H1 (cell line): ENCODE results near the gene ACSM3. TPM values are rescaled to one million over a fixed set of nuclear protein-coding genes. Genes with fewer than 3 reads are reported as not detected.

Experiments used
- CTCF ChIA-PET: fragments of 300-600 bp; sonication (Branson Sonifier 250); formaldehyde crosslinking; loops from one replicate; lab custom pipeline; 2021; ENCODE audit not compliant: partially characterized antibody; lab: Charles Lee
- POLR2A ChIA-PET: fragments of 300-600 bp; sonication (Branson Sonifier 250); formaldehyde crosslinking; loops from one replicate; lab custom pipeline; 2021; ENCODE audit warnings: inconsistent platforms; ENCODE audit not compliant: partially characterized antibody; lab: Charles Lee
- DNase-seq, 2 experiments: peaks; one replicate each; pipeline versions ENCODE4 v3.0.0 to v3.0.0-alpha.2; 2010 to 2022; ENCODE audit warnings: low spot score in 2 of 2, low read depth in 1 of 2, mixed read lengths in 1 of 2
- FAIRE-seq: peaks from 2 replicates; lab custom pipeline; 2011; peaks lifted over from hg19 to GRCh38; lab: Jason Lieb, UNC
- H2AFZ ChIP-seq: 2 replicates; pipeline ENCODE4 v1.8.1; 2012; ENCODE audit warnings: low read length, inconsistent platforms
- H2AK5ac ChIP-seq: 2 replicates; pipeline ENCODE4 v1.6.1; 2013; ENCODE audit warnings: low read depth, low read length
- H2BK120ac ChIP-seq: replicated peaks from 2 replicates; pipeline ENCODE3; 2013; ENCODE audit warnings: low read depth, low read length, inconsistent platforms
- H2BK12ac ChIP-seq: 2 replicates; pipeline ENCODE4 v1.6.1; 2013; ENCODE audit warnings: low read depth, low read length
- H2BK15ac ChIP-seq: 2 replicates; pipeline ENCODE4 v1.6.1; 2013; ENCODE audit warnings: low read length
- H2BK20ac ChIP-seq: 2 replicates; pipeline ENCODE4 v1.6.1; 2013; ENCODE audit warnings: low read length
- H2BK5ac ChIP-seq: 2 replicates; pipeline ENCODE4 v1.6.1; 2013; ENCODE audit warnings: low read depth, low read length
- H3K14ac ChIP-seq: 2 replicates; pipeline ENCODE4 v1.6.1; 2013; ENCODE audit warnings: inconsistent platforms; ENCODE audit not compliant: insufficient read length
- H3K18ac ChIP-seq: 2 replicates; pipeline ENCODE4 v1.6.1; 2013; ENCODE audit warnings: low read length; ENCODE audit errors: extremely low read depth
- H3K23ac ChIP-seq: 2 replicates; pipeline ENCODE4 v1.6.1; 2013; ENCODE audit warnings: inconsistent platforms; ENCODE audit not compliant: insufficient read length
- H3K23me2 ChIP-seq: 2 replicates; pipeline ENCODE4 v1.6.1; 2013; ENCODE audit warnings: low read depth, low read length
- H3K27ac ChIP-seq: 2 replicates; pipeline ENCODE4 v1.6.1; 2011; ENCODE audit warnings: low read depth, low read length, inconsistent platforms
- H3K27me3 ChIP-seq, 4 experiments: replicated peaks in 1 of 4; 1 replicate in 1 of 4; 2 replicates in 3 of 4; pipeline versions ENCODE4 v1.6.1 to v1.8.1; 2011 to 2013; ENCODE audit warnings: low read length in 3 of 4, mild to moderate bottlenecking in 3 of 4, inconsistent platforms in 2 of 4, mixed read lengths in 2 of 4, moderate library complexity in 1 of 4; ENCODE audit not compliant: control insufficient read depth in 3 of 4, insufficient read depth in 3 of 4; ENCODE audit errors: extremely low read depth in 1 of 4
- H3K36me3 ChIP-seq, 4 experiments: 2 replicates each; pipeline versions ENCODE4 v1.6.1 to v1.8.1; 2011 to 2013; ENCODE audit warnings: mild to moderate bottlenecking in 4 of 4, low read length in 3 of 4, moderate library complexity in 2 of 4, control low read depth in 1 of 4, inconsistent platforms in 1 of 4; ENCODE audit not compliant: insufficient read depth in 4 of 4, control insufficient read depth in 2 of 4
- H3K4ac ChIP-seq: replicated peaks from 2 replicates; pipeline ENCODE3; 2013; ENCODE audit warnings: low read length, low read depth, mixed read lengths, inconsistent platforms; ENCODE audit not compliant: insufficient read length
- H3K4me1 ChIP-seq, 4 experiments: replicated peaks in 1 of 4; 1 replicate in 1 of 4; 2 replicates in 3 of 4; pipeline versions ENCODE4 v1.6.1 to v1.8.1; 2011 to 2013; ENCODE audit warnings: low read length in 3 of 4, inconsistent platforms in 2 of 4, mixed read lengths in 1 of 4; ENCODE audit not compliant: insufficient read depth in 4 of 4, control insufficient read depth in 3 of 4
- H3K4me2 ChIP-seq, 2 experiments: 2 replicates each; pipeline versions ENCODE4 v1.6.1 to v1.8.1; 2011 to 2013; ENCODE audit warnings: low read depth in 2 of 2, low read length in 2 of 2, control low read depth in 1 of 2, inconsistent platforms in 1 of 2, mild to moderate bottlenecking in 1 of 2; ENCODE audit not compliant: insufficient read depth in 1 of 2
- H3K4me3 ChIP-seq, 4 experiments: fragments of 200-600, 300-600 bp in 1 of 4; sonication (generic), shearing (Covaris generic), sonication (Bioruptor Twin) in 1 of 4; 2 replicates each; pipeline versions ENCODE4 v1.5.1 to v1.8.1; 2011 to 2016; ENCODE audit warnings: low read length in 4 of 4, low read depth in 3 of 4, control low read depth in 2 of 4, inconsistent platforms in 2 of 4, mild to moderate bottlenecking in 2 of 4, mixed read lengths in 1 of 4, moderate library complexity in 1 of 4; ENCODE audit not compliant: insufficient read depth in 2 of 4; ENCODE audit errors: extremely low read depth in 1 of 4
- H3K56ac ChIP-seq: replicated peaks from 2 replicates; pipeline ENCODE3; 2013; ENCODE audit warnings: low read depth, mild to moderate bottlenecking, mixed read lengths, low read length, inconsistent platforms; ENCODE audit not compliant: insufficient read length
- H3K79me1 ChIP-seq: 2 replicates; pipeline ENCODE4 v1.6.1; 2013; ENCODE audit warnings: low read depth, low read length, control low read depth
- H3K79me2 ChIP-seq, 2 experiments: 2 replicates each; pipeline versions ENCODE4 v1.6.1 to v1.8.1; 2012 to 2013; ENCODE audit warnings: low read length in 2 of 2, mild to moderate bottlenecking in 2 of 2, inconsistent platforms in 1 of 2; ENCODE audit not compliant: insufficient read depth in 2 of 2, control insufficient read depth in 1 of 2
- H3K9ac ChIP-seq, 4 experiments: replicated peaks in 1 of 4; 1 replicate in 1 of 4; 2 replicates in 3 of 4; pipeline versions ENCODE4 v1.6.1 to v1.8.1; 2011 to 2013; ENCODE audit warnings: low read depth in 3 of 4, low read length in 3 of 4, control low read depth in 2 of 4, mild to moderate bottlenecking in 2 of 4, moderate library complexity in 2 of 4, inconsistent platforms in 1 of 4; ENCODE audit errors: extremely low read depth in 1 of 4
- H3K9me3 ChIP-seq, 2 experiments: 2 replicates each; pipeline versions ENCODE4 v1.6.1 to v1.8.1; 2012 to 2013; ENCODE audit warnings: mild to moderate bottlenecking in 2 of 2, moderate library complexity in 2 of 2, control low read depth in 1 of 2, inconsistent platforms in 1 of 2, low read depth in 1 of 2, low read length in 1 of 2, mixed read lengths in 1 of 2; ENCODE audit not compliant: insufficient read depth in 2 of 2
- H4K20me1 ChIP-seq, 2 experiments: replicated peaks in 1 of 2; 2 replicates each; pipeline versions ENCODE3 to v1.8.1; 2011 to 2013; ENCODE audit warnings: inconsistent platforms in 2 of 2, low read length in 2 of 2, mild to moderate bottlenecking in 1 of 2; ENCODE audit not compliant: insufficient read depth in 2 of 2, control insufficient read depth in 1 of 2
- H4K5ac ChIP-seq: 2 replicates; pipeline ENCODE4 v1.6.1; 2013; ENCODE audit warnings: low read length, low read depth, mixed read lengths, inconsistent platforms; ENCODE audit not compliant: insufficient read length
- H4K8ac ChIP-seq: 2 replicates; pipeline ENCODE4 v1.8.0; 2013; ENCODE audit warnings: mild to moderate bottlenecking, moderate library complexity, low read length, inconsistent platforms; ENCODE audit not compliant: insufficient read depth; ENCODE audit errors: extremely low read depth
- H4K91ac ChIP-seq: replicated peaks from 2 replicates; pipeline ENCODE3; 2013; ENCODE audit warnings: low read length, mixed read lengths, inconsistent platforms; ENCODE audit not compliant: insufficient read length
- ASH2L ChIP-seq: fragments of 200-600, 300-600 bp; sonication (generic); IDR thresholded peaks from one replicate; pipeline ENCODE4 v1.7.1; 2017; ENCODE audit warnings: low read length
- CBX8 ChIP-seq: fragments of 300-800, 300-1000 bp; sonication (generic); IDR thresholded peaks from 2 replicates; pipeline ENCODE4 v1.7.1; 2016; ENCODE audit warnings: low read depth, low read length, borderline replicate concordance
- GABPA ChIP-seq: IDR thresholded peaks from 2 replicates; pipeline ENCODE4 v1.6.1; 2011; ENCODE audit warnings: mild to moderate bottlenecking, low read length, moderate library complexity, borderline replicate concordance; ENCODE audit not compliant: insufficient read depth
- HDAC6 ChIP-seq: IDR thresholded peaks from one replicate; pipeline ENCODE4 v1.7.1; 2012; ENCODE audit warnings: low read depth, mild to moderate bottlenecking, inconsistent platforms, low read length, moderate library complexity
- KDM1A ChIP-seq: fragments of 200-600, 300-600 bp; sonication (generic); IDR thresholded peaks from 2 replicates; pipeline ENCODE4 v1.7.1; 2016; ENCODE audit warnings: mild to moderate bottlenecking, low read length, borderline replicate concordance
- PHF8 ChIP-seq: fragments of 200-600 bp; sonication (generic); conservative IDR thresholded peaks from 2 replicates; pipeline ENCODE4 v1.7.1; 2012; ENCODE audit warnings: low read depth, mild to moderate bottlenecking, inconsistent platforms, low read length, moderate library complexity
- SAP30 ChIP-seq: fragments of 300-600 bp; sonication (generic); IDR thresholded peaks from 2 replicates; pipeline ENCODE4 v1.7.1; 2012; ENCODE audit warnings: low read length, moderate library complexity, mild to moderate bottlenecking, inconsistent platforms; ENCODE audit not compliant: insufficient read depth, insufficient replicate concordance
- SP2 ChIP-seq: IDR thresholded peaks from 2 replicates; pipeline ENCODE4 v1.6.1; 2012; ENCODE audit warnings: mild to moderate bottlenecking, low read length, inconsistent platforms
- SP4 ChIP-seq: IDR thresholded peaks from 2 replicates; pipeline ENCODE4 v1.6.1; 2012; ENCODE audit warnings: low read length, inconsistent platforms
- TEAD4 ChIP-seq: IDR thresholded peaks from 2 replicates; pipeline ENCODE4 v1.6.1; 2012; ENCODE audit warnings: low read depth, low read length, inconsistent platforms, mixed read lengths
- WGBS, 2 experiments: shearing (Covaris generic) in 1 of 2; methylation state at CpG; one replicate each; pipeline versions ENCODE4 v1.1.6 to v1.1.7; 2013 to 2015; ENCODE audit warnings: low lambda C conversion rate in 2 of 2, mixed read lengths in 2 of 2, inconsistent platforms in 1 of 2, low coverage in 1 of 2, missing lambda C conversion rate in 1 of 2; ENCODE audit not compliant: insufficient replicate concordance in 2 of 2, insufficient coverage in 1 of 2, insufficient read length in 1 of 2; ENCODE audit errors: extremely low coverage in 1 of 2, missing lambda C conversion rate in 1 of 2; 5-methylcytosine and 5-hydroxymethylcytosine counted together
- polyA plus RNA-seq, 7 experiments: library from polyadenylated mRNA; depleted of rRNA in 3 of 7; stranded (reverse) in 5 of 7; unstranded in 2 of 7; fragments of >200 nt in 5 of 7; fragments of 200-250 nt in 2 of 7; gene quantifications; 1 replicate in 5 of 7; 2 replicates in 1 of 7; 4 replicates in 1 of 7; pipeline versions ENCODE4 v1.2.1 to v1.2.3, GENCODE V29; 2011 to 2013; ENCODE audit warnings: missing spikeins in 2 of 7, mixed read lengths in 2 of 7
- total RNA-seq: library from RNA; stranded (reverse); fragmentation: NEBNext Ultra II Directional; extraction: Animal tissue kit (Norgen Biotek cat#: 25700); gene quantifications from 2 replicates; pipeline ENCODE4 v1.2.1, GENCODE V29; 2021

ACSM3 gene
- total and polyA plus RNA-seq, 2 of the 8 experiments (the other 6 are each of a cell fraction or from before 2014, with no cell fraction given) = 5.7 to 6.2 TPM

GRCh38 chr16:20773679-20774078 is 9.9 kb downstream of the ACSM3 start:
- H3K4me2 ChIP-seq = no peak overlapping the region
- H3K23me2 ChIP-seq = no peaks in the 10 kb centered on the region
- no peaks in the 10 kb centered on the region for H3K79me1 ChIP-seq
- no peak overlapping the region for H4K5ac ChIP-seq
- no peaks in the 10 kb centered on the region for H3K9me3 ChIP-seq
- no peak overlapping the region for H2BK20ac ChIP-seq
- H3K23ac ChIP-seq = no peak overlapping the region
- WGBS, 2 experiments = 84% methylated on average over 3 of the region's 3 CpGs; no CpG with 5 or more reads in 1 of the 2 experiments
- H2AFZ ChIP-seq = no peak overlapping the region
- H2AK5ac ChIP-seq = no peak overlapping the region
- H3K36me3 ChIP-seq = no peaks in the 10 kb centered on the region
- DNase-seq (no peak), FAIRE-seq (no peak)
- no peaks in the 10 kb centered on the region for H3K27me3 ChIP-seq
- no peak overlapping the region for H2BK5ac ChIP-seq
- H4K91ac ChIP-seq = no peak overlapping the region
- H3K4ac ChIP-seq = no peak overlapping the region
- POLR2A ChIA-PET = no interaction called here
- H2BK15ac ChIP-seq = no peak overlapping the region
- H3K4me1 ChIP-seq = no peaks in the 10 kb centered on the region; a peak in 1 of 7 replicates
- H3K27ac ChIP-seq = no peak overlapping the region
- H2BK12ac ChIP-seq = no peak overlapping the region
- no peak overlapping the region for H3K56ac ChIP-seq
- H4K20me1 ChIP-seq = no peaks in the 10 kb centered on the region
- H3K4me3 ChIP-seq = no peak overlapping the region
- H4K8ac ChIP-seq = no peak overlapping the region
- H3K14ac ChIP-seq = no peak overlapping the region
- CTCF ChIA-PET = interaction anchor here (2.1 to 3.0 kb wide), 3 partner anchors 9 to 308 kb away, joined by 8 to 12 read pairs (median 9); no protein-coding TSS in a partner anchor
- no peak overlapping the region for H3K9ac ChIP-seq
- no peaks in the 10 kb centered on the region for H3K79me2 ChIP-seq
- H2BK120ac ChIP-seq = no peak overlapping the region
- no peak for TF ChIP-seq GABPA
- TF ChIP-seq HDAC6 = no peak
- TF ChIP-seq SP2 = no peak
- no peak for TF ChIP-seq KDM1A
- TF ChIP-seq SAP30 = no peak
- no peak for TF ChIP-seq CBX8
- no peak for TF ChIP-seq PHF8
- TF ChIP-seq TEAD4 = no peak
- no peak for TF ChIP-seq SP4
- TF ChIP-seq ASH2L = no peak
- H3K18ac ChIP-seq = no peak overlapping the region
